KMS-11 (cell line): ENCODE measurements around the gene BRSK1.

Experiments
- H2AFZ ChIP-seq: fragments of 200-600 bp; sonication (generic); 2 replicates; pipeline ENCODE4 v1.6.1; 2016; ENCODE audit warnings: antibody characterized with exemption, mixed run types, low read depth
- H3K27ac ChIP-seq: fragments of 200-600 bp; sonication (generic); 2 replicates; pipeline ENCODE4 v1.6.1; 2016; ENCODE audit warnings: mild to moderate bottlenecking, mixed run types
- H3K27me3 ChIP-seq: fragments of 200-600 bp; sonication (generic); 2 replicates; pipeline ENCODE4 v1.6.1; 2017; ENCODE audit warnings: mild to moderate bottlenecking, low read depth, mixed run types, moderate library complexity; ENCODE audit not compliant: insufficient read depth
- H3K36me3 ChIP-seq: fragments of 200-600 bp; sonication (generic); 2 replicates; pipeline ENCODE4 v1.6.1; 2017; ENCODE audit warnings: mild to moderate bottlenecking, mixed run types; ENCODE audit not compliant: insufficient read depth
- H3K4me1 ChIP-seq: fragments of 200-600 bp; sonication (generic); 2 replicates; pipeline ENCODE4 v1.6.1; 2016; ENCODE audit warnings: mild to moderate bottlenecking, low read depth, mixed run types; ENCODE audit not compliant: poor library complexity, severe bottlenecking
- H3K4me2 ChIP-seq: fragments of 200-600 bp; sonication (generic); 2 replicates; pipeline ENCODE4 v1.7.0; 2016; ENCODE audit warnings: mild to moderate bottlenecking, mixed run types
- H3K4me3 ChIP-seq: fragments of 200-600 bp; sonication (generic); IDR thresholded peaks from 2 replicates; pipeline ENCODE4 v1.6.1; 2017; ENCODE audit warnings: low read depth, low read length, mixed read lengths; ENCODE audit not compliant: insufficient read depth
- H3K79me2 ChIP-seq: fragments of 200-600 bp; sonication (generic); 2 replicates; pipeline ENCODE4 v1.6.1; 2016; ENCODE audit warnings: low read depth, mixed run types; ENCODE audit not compliant: insufficient read depth
- H3K9ac ChIP-seq: fragments of 200-600 bp; sonication (generic); 2 replicates; pipeline ENCODE4 v1.6.1; 2016; ENCODE audit warnings: mild to moderate bottlenecking, mixed run types
- H4K20me1 ChIP-seq: fragments of 200-600 bp; sonication (generic); 2 replicates; pipeline ENCODE4 v1.6.1; 2016; ENCODE audit warnings: mild to moderate bottlenecking, mixed run types; ENCODE audit not compliant: insufficient read depth
- TF ChIP-seq, protein P1 (sequence below): fragments of 200-600 bp; sonication (generic); conservative IDR thresholded peaks from 2 replicates; pipeline ENCODE4 v1.6.1; 2017; ENCODE audit warnings: low read depth, mild to moderate bottlenecking, antibody characterized with exemption, low read length, moderate library complexity, mixed read lengths

Gene BRSK1

DNA sequence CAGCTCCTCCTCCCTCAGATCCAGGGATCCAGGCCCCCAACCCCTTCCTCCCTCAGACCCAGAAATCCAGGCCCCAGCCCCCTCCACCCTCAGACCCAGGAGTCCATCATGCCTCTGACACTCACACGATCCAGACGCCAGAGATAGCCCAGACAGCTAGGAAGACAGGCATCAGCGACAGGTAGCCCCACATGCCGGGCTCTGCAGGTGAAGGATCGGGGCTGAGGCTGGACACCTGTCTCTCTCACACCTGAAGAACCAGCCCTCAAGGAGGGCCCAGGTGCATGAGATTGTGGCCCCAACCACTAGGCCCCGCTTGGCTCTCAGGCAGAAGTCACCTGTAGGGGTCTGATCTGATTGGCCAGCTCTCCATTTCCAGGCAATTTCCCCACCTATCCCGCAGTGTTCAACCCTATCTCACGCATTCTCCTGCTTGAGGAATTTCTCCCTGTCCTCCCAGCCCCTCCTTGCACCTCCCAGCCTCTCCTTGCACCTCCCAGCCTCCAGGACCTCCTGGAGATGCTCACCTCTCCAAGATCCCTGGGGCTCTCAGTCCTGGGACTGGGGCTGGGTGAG lies 37.1 kb downstream of the BRSK1 start:
- TF ChIP-seq, protein P1, sequence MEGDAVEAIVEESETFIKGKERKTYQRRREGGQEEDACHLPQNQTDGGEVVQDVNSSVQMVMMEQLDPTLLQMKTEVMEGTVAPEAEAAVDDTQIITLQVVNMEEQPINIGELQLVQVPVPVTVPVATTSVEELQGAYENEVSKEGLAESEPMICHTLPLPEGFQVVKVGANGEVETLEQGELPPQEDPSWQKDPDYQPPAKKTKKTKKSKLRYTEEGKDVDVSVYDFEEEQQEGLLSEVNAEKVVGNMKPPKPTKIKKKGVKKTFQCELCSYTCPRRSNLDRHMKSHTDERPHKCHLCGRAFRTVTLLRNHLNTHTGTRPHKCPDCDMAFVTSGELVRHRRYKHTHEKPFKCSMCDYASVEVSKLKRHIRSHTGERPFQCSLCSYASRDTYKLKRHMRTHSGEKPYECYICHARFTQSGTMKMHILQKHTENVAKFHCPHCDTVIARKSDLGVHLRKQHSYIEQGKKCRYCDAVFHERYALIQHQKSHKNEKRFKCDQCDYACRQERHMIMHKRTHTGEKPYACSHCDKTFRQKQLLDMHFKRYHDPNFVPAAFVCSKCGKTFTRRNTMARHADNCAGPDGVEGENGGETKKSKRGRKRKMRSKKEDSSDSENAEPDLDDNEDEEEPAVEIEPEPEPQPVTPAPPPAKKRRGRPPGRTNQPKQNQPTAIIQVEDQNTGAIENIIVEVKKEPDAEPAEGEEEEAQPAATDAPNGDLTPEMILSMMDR, result no peak
- Histone ChIP-seq H2AFZ (no peak overlapping the region), H3K4me2 (no peak overlapping the region), H3K36me3 (no peaks in the 10 kb centered on the region), H3K4me3 (no peak overlapping the region), H3K4me1 (peaks cover 12% of the 10 kb centered on the region), H4K20me1 (no peaks in the 10 kb centered on the region), H3K27me3 (no peaks in the 10 kb centered on the region; the same call in 1 of the 2 replicates), H3K27ac (no peak overlapping the region), H3K79me2 (no peaks in the 10 kb centered on the region), H3K9ac (no peak overlapping the region)

- no peak overlapping the region for H3K4me2 ChIP-seq
- peaks cover 12% of the 10 kb centered on the region for H3K4me1 ChIP-seq
- H3K27ac ChIP-seq, result no peak overlapping the region
- no peak overlapping the region for H3K4me3 ChIP-seq
- H4K20me1 ChIP-seq, result no peaks in the 10 kb centered on the region
- H3K36me3 ChIP-seq, result no peaks in the 10 kb centered on the region
- no peak overlapping the region for H2AFZ ChIP-seq
- no peak overlapping the region for H3K9ac ChIP-seq
- H3K27me3 ChIP-seq, result no peaks in the 10 kb centered on the region; the same call in 1 of the 2 replicates
- no peaks in the 10 kb centered on the region for H3K79me2 ChIP-seq
- TF ChIP-seq, protein P1, result no peak
Measured at GRCh38 chr19:55321466-55322137, 37.8 kb downstream of the BRSK1 start.

- no peaks in the 10 kb centered on the region for H4K20me1 ChIP-seq
- TF ChIP-seq, protein P1, result no peak
- peaks cover 12% of the 10 kb centered on the region for H3K4me1 ChIP-seq
- H3K36me3 ChIP-seq, result no peaks in the 10 kb centered on the region
- H3K4me2 ChIP-seq, result no peak overlapping the region
- no peaks in the 10 kb centered on the region for H3K79me2 ChIP-seq
- H3K27ac ChIP-seq, result no peak overlapping the region
- H3K27me3 ChIP-seq, result no peaks in the 10 kb centered on the region; the same call in 1 of the 2 replicates
- H2AFZ ChIP-seq, result no peak overlapping the region
- no peak overlapping the region for H3K4me3 ChIP-seq
- no peak overlapping the region for H3K9ac ChIP-seq
Measured at GRCh38 chr19:55322204-55322885, 38.5 kb downstream of the BRSK1 start.

GRCh38 chr19:55324662-55325061 lies 40.9 kb downstream of the BRSK1 start:
- no peaks in the 10 kb centered on the region for H3K36me3 ChIP-seq
- no peak overlapping the region for H3K9ac ChIP-seq
- H3K27ac ChIP-seq, result no peak overlapping the region
- no peaks in the 10 kb centered on the region for H3K79me2 ChIP-seq
- H3K27me3 ChIP-seq, result no peaks in the 10 kb centered on the region; the same call in 1 of the 2 replicates
- peak overlapping the region; percentile 44; the same call in 1 of the 2 replicates for H2AFZ ChIP-seq
- TF ChIP-seq, protein P1, result no peak
- peaks cover 12% of the 10 kb centered on the region for H3K4me1 ChIP-seq
- H3K4me3 ChIP-seq, result no peak overlapping the region
- no peak overlapping the region for H3K4me2 ChIP-seq
- no peaks in the 10 kb centered on the region for H4K20me1 ChIP-seq
